AG04450 (cell line): ENCODE data around the gene ABL1. TPM values are rescaled to one million over a fixed set of nuclear protein-coding genes. Genes with fewer than 3 reads are reported as not detected.

Experiments used
- CTCF ChIA-PET: fragments of 300-600, 350-600 bp; formaldehyde crosslinking; extraction: SDS; loops from one replicate; lab custom pipeline; 2022; ENCODE audit warnings: antibody characterized with exemption, inconsistent platforms; lab: Charles Lee
- POLR2A ChIA-PET: fragments of 350-600 bp; formaldehyde crosslinking; extraction: SDS; loops from one replicate; lab custom pipeline; 2021; ENCODE audit warnings: antibody characterized with exemption, inconsistent platforms; lab: Yijun Ruan, JAX
- DNase-seq: peaks from one replicate; pipeline ENCODE4 v3.0.0-alpha.2; 2011; ENCODE audit warnings: low read depth, low spot score
- H3K27ac ChIP-seq: one replicate; pipeline ENCODE4 v1.5.1; 2012; ENCODE audit warnings: low read depth, low read length, control low read depth
- H3K27me3 ChIP-seq: one replicate; pipeline ENCODE4 v1.6.0; 2012; ENCODE audit warnings: low read length; ENCODE audit not compliant: control insufficient read depth, insufficient read depth
- H3K4me3 ChIP-seq: 2 replicates; pipeline ENCODE4 v1.5.1; 2011; ENCODE audit warnings: mild to moderate bottlenecking, low read depth, low read length, control low read depth
- H3K9me3 ChIP-seq: 2 replicates; pipeline ENCODE4 v1.5.1; 2012; ENCODE audit warnings: low read length; ENCODE audit not compliant: control insufficient read depth, insufficient read depth
- polyA plus RNA-seq: library from polyadenylated mRNA; depleted of rRNA; stranded (reverse); fragments of >200 nt; gene quantifications from 2 replicates; pipeline ENCODE4 v1.2.3, GENCODE V29; 2011
- TF ChIP-seq, protein P1 (sequence below): IDR thresholded peaks from 2 replicates; pipeline ENCODE4 v1.5.1; 2011; ENCODE audit warnings: low read depth, low read length, control low read depth, inconsistent platforms

The ABL1 gene
- polyA plus RNA-seq, 1 experiment = 37.5 TPM

DNA sequence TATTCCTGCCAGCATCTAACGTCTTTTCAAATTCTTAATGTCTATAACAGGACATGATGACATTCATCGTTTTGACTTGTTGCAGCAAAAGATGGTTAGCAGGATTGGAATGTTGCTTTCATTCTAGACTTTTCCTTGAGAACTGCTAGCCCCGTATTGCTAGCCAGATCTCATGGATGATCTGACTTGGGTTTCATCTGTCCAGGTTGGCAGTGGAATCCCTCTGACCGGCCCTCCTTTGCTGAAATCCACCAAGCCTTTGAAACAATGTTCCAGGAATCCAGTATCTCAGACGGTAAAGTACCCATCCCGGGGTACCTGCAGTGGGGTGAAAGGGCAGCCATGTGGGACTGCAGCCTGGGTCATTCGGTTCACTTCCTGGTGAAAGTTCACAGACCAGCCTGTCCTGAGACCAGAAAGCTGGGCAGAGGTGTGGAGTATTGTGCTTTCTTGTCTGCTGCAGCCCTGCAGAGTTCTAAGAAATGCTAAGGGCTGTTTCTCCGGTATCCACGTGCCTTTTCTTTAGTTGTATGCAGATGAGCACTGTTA lies 44.9 kb downstream of the ABL1 start:
- CTCF ChIA-PET = interaction anchor here (1.2 to 5.8 kb wide), 2 partner anchors 13 to 179 kb away, joined by 6 to 54 read pairs; no protein-coding TSS in a partner anchor
- POLR2A ChIA-PET = no interaction called here
- TF ChIP-seq, protein P1, sequence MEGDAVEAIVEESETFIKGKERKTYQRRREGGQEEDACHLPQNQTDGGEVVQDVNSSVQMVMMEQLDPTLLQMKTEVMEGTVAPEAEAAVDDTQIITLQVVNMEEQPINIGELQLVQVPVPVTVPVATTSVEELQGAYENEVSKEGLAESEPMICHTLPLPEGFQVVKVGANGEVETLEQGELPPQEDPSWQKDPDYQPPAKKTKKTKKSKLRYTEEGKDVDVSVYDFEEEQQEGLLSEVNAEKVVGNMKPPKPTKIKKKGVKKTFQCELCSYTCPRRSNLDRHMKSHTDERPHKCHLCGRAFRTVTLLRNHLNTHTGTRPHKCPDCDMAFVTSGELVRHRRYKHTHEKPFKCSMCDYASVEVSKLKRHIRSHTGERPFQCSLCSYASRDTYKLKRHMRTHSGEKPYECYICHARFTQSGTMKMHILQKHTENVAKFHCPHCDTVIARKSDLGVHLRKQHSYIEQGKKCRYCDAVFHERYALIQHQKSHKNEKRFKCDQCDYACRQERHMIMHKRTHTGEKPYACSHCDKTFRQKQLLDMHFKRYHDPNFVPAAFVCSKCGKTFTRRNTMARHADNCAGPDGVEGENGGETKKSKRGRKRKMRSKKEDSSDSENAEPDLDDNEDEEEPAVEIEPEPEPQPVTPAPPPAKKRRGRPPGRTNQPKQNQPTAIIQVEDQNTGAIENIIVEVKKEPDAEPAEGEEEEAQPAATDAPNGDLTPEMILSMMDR = no peak
- H3K9me3 ChIP-seq = no peaks in the 10 kb centered on the region
- H3K27me3 ChIP-seq = no peaks in the 10 kb centered on the region
- H3K4me3 ChIP-seq = no peak overlapping the region
- no peak overlapping the region for H3K27ac ChIP-seq
- no peak for DNase-seq

DNA sequence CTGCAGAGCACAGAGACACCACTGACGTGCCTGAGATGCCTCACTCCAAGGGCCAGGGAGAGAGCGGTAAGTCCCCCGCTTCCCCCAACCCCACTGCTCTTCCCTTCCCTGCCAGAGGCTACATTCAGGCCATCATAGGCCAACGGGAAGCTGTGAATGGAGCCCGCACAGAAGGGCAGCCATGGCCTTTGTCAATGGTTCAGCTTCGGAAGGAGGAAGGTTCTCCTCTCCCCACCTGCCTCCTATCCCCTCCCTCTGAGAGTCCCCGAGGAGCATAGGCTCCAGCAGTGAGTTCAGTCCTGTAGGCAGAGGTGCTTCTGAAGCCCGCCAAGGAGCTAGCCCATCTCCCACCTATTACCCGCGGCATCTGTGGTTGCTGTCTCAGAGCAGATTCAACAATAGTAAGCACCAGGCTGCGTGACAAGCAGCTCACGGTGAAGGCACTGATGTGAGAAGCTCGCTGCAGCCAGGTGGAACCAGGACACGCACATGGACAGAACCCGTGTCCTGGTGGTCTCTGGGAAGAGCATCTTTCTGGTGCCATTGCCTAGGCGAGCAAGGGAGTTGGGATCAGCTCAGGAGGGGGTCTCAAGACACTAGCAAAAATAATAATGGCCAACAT lies 45.7 kb downstream of the ABL1 start:
- Histone ChIP-seq H3K27ac (no peak overlapping the region), H3K4me3 (no peak overlapping the region), H3K9me3 (no peaks in the 10 kb centered on the region; the same call in 1 of the 2 replicates), H3K27me3 (no peaks in the 10 kb centered on the region)
- ChIA-PET POLR2A (no interaction called here), CTCF (interaction anchor here (0.6 to 5.8 kb wide), 4 partner anchors 14 to 180 kb away, joined by 3 to 54 read pairs (median 4); no protein-coding TSS in a partner anchor)
- no peak for DNase-seq
- TF ChIP-seq, protein P1 = no peak

DNA sequence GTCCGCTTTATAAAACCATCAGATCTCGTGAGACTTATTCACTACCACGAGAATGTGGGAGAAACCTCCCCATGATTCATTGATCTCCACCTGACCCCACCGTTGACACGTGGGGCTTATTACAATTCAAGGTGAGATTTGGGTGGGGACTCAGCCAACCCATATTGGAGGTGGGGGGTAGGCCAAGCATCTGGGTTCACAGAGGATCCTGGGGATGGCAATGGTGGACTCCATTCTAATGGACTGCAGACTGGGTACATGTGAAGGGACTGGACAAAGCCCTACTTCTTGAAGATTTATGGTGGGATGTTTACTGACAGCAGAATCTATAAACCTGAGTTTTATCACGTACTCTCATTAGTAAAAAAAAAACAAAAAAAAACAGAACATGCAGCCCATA lies 46.5 kb downstream of the ABL1 start:
- TF ChIP-seq, protein P1 = no peak
- H3K4me3 ChIP-seq = no peak overlapping the region
- no peak for DNase-seq
- no peaks in the 10 kb centered on the region; the same call in 1 of the 2 replicates for H3K9me3 ChIP-seq
- H3K27ac ChIP-seq = no peak overlapping the region
- ChIA-PET POLR2A (no interaction called here), CTCF (interaction anchor here (5.8 kb wide), 1 partner anchor 15 kb away, joined by 54 read pairs; no protein-coding TSS in a partner anchor)
- no peaks in the 10 kb centered on the region for H3K27me3 ChIP-seq

DNA sequence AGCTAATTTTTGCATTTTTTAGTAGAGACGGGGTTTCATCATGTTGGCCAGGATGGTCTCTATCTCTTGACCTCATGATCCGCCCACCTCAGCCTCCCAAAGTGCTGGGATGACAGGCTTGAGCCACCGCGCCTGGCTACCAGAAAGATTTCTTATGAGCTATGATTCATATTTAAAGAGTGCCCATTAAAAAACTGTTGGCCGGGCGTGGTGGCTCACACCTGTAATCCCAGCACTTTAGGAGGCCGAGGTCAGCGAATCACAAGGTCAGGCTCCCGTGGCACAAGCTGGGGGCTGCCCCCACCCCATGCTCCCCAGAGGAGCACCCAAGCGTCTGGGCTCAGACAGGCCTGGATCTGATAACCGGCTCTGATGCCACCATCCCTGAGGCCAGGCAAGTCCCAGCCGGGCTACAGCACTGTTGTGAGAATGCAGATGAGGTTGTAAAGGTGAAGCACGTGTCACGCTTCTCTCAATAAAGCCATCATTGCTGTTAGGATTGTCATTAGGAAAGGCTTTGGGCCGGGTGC lies 47.7 kb downstream of the ABL1 start:
- H3K27ac ChIP-seq = no peak overlapping the region
- TF ChIP-seq, protein P1 = no peak
- no peaks in the 10 kb centered on the region; the same call in 1 of the 2 replicates for H3K9me3 ChIP-seq
- no peak overlapping the region for H3K4me3 ChIP-seq
- CTCF ChIA-PET = interaction anchor here (0.6 to 1.0 kb wide), 3 partner anchors 12 to 120 kb away, joined by 3 to 7 read pairs (median 4); no protein-coding TSS in a partner anchor
- no peak for DNase-seq
- no peaks in the 10 kb centered on the region for H3K27me3 ChIP-seq
- POLR2A ChIA-PET = no interaction called here

DNA sequence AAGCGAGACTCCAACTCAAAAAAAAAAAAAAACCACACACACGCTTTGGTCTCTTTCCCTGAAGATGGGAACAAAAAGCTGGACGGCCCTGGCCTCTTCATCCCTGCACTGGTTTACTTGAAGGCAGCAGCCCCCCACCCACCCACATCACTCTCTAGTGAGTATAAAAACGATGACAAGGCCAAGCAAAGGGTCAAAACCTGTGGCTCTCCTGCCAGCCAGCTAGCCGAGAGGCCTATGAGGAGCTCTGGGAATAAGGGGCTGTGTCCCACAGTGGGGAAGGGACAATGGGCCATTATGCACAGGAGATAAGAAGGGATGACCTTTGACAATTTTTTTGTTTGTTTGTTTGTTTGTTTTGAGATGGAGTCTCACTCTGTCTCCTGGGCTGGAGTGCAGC lies 48.4 kb downstream of the ABL1 start:
- Histone ChIP-seq H3K27ac (no peak overlapping the region), H3K27me3 (no peaks in the 10 kb centered on the region), H3K9me3 (no peaks in the 10 kb centered on the region; the same call in 1 of the 2 replicates), H3K4me3 (no peak overlapping the region)
- TF ChIP-seq, protein P1 = no peak
- ChIA-PET CTCF (interaction anchor here (0.6 to 3.7 kb wide), 4 partner anchors 13 to 121 kb away, joined by 4 to 11 read pairs (median 6); no protein-coding TSS in a partner anchor), POLR2A (no interaction called here)
- DNase-seq = no peak
